CD14-positive monocyte (primary cell): Measurements from ENCODE around the gene FCSK. TPM values are rescaled to one million over a fixed set of nuclear protein-coding genes. Genes with fewer than 3 reads are reported as not detected.

Experiments used
- DNase-seq, 3 donors: peaks; one replicate each; pipeline ENCODE4 v3.0.0-alpha.2; 2011 to 2022
- H2AFZ ChIP-seq: 2 replicates; pipeline ENCODE4 v1.6.0; 2012; ENCODE audit warnings: mild to moderate bottlenecking, low read depth, low read length, inconsistent platforms; ENCODE audit not compliant: insufficient read depth, poor library complexity, severe bottlenecking
- H3K27ac ChIP-seq, 2 donors: 1 replicate in 1 of 2; 2 replicates in 1 of 2; pipeline ENCODE4 v1.5.1; 2012 to 2013; ENCODE audit warnings: low read length in 2 of 2, control low read depth in 1 of 2, inconsistent platforms in 1 of 2, low read depth in 1 of 2, mild to moderate bottlenecking in 1 of 2
- H3K27me3 ChIP-seq, 2 donors: one replicate each; pipeline versions ENCODE4 v1.6.0 to v1.6.1; 2011 to 2013; ENCODE audit warnings: low read length in 2 of 2; ENCODE audit not compliant: control insufficient read depth in 2 of 2, insufficient read depth in 2 of 2
- H3K36me3 ChIP-seq, 2 donors: replicated peaks in 1 of 2; 1 replicate in 1 of 2; 2 replicates in 1 of 2; pipeline versions ENCODE4 v1.5.1 to v1.6.1; 2012 to 2013; ENCODE audit warnings: low read length in 2 of 2, control low read depth in 1 of 2, inconsistent platforms in 1 of 2, mild to moderate bottlenecking in 1 of 2; ENCODE audit not compliant: insufficient read depth in 2 of 2, control insufficient read depth in 1 of 2
- H3K4me1 ChIP-seq, 2 donors: 1 replicate in 1 of 2; 2 replicates in 1 of 2; pipeline versions ENCODE4 v1.5.1 to v1.6.1; 2012 to 2013; ENCODE audit warnings: low read length in 2 of 2, control low read depth in 1 of 2, inconsistent platforms in 1 of 2, mild to moderate bottlenecking in 1 of 2, moderate library complexity in 1 of 2; ENCODE audit not compliant: insufficient read depth in 2 of 2, control insufficient read depth in 1 of 2
- H3K4me2 ChIP-seq: replicated peaks from 2 replicates; pipeline ENCODE3; 2012; ENCODE audit warnings: low read length, moderate library complexity, mild to moderate bottlenecking; ENCODE audit not compliant: poor library complexity, severe bottlenecking; ENCODE audit errors: extremely low read depth
- H3K4me3 ChIP-seq, 3 experiments: fragments of 200-600 bp in 1 of 3; sonication (generic) in 1 of 3; replicated peaks in 1 of 3; 1 replicate in 2 of 3; 2 replicates in 1 of 3; pipeline ENCODE4 v1.5.1; 2011 to 2013; ENCODE audit warnings: low read length in 3 of 3, mild to moderate bottlenecking in 3 of 3, control low read depth in 2 of 3, low read depth in 2 of 3, inconsistent platforms in 1 of 3, moderate library complexity in 1 of 3
- H3K79me2 ChIP-seq: 2 replicates; pipeline ENCODE4 v1.6.0; 2012; ENCODE audit warnings: mild to moderate bottlenecking, control low read depth, inconsistent platforms, low read length, moderate library complexity; ENCODE audit not compliant: insufficient read depth
- H3K9ac ChIP-seq: 2 replicates; pipeline ENCODE4 v1.6.0; 2017; ENCODE audit warnings: low read length, mild to moderate bottlenecking; ENCODE audit not compliant: insufficient read depth, poor library complexity, severe bottlenecking
- H3K9me3 ChIP-seq, 2 donors: replicated peaks in 1 of 2; 1 replicate in 1 of 2; 2 replicates in 1 of 2; pipeline versions ENCODE4 v1.5.1 to v1.6.1; 2012 to 2013; ENCODE audit warnings: low read length in 2 of 2, control low read depth in 1 of 2; ENCODE audit not compliant: control insufficient read depth in 1 of 2, insufficient read depth in 1 of 2
- H4K20me1 ChIP-seq: 2 replicates; pipeline ENCODE4 v1.6.0; 2012; ENCODE audit warnings: mild to moderate bottlenecking, low read length, control low read depth, moderate library complexity; ENCODE audit not compliant: insufficient read depth
- H3K27ac Mint-ChIP-seq, 7 donors: one replicate each; pipeline ENCODE4 v1.8.0; 2020; ENCODE audit warnings: mild to moderate bottlenecking in 7 of 7, mixed read lengths in 7 of 7, moderate library complexity in 6 of 7, inconsistent platforms in 2 of 7
- H3K27me3 Mint-ChIP-seq, 3 donors: one replicate each; pipeline ENCODE4 v1.8.0; 2021 to 2022; ENCODE audit warnings: low read depth in 3 of 3, mild to moderate bottlenecking in 3 of 3, mixed read lengths in 3 of 3, moderate library complexity in 3 of 3, inconsistent platforms in 1 of 3
- H3K36me3 Mint-ChIP-seq, 2 donors: one replicate each; pipeline ENCODE4 v1.8.0; 2020; ENCODE audit warnings: mixed read lengths in 2 of 2, inconsistent platforms in 1 of 2, mild to moderate bottlenecking in 1 of 2
- H3K4me1 Mint-ChIP-seq: one replicate; pipeline ENCODE4 v1.8.0; 2020; ENCODE audit warnings: mild to moderate bottlenecking, mixed read lengths
- H3K4me3 Mint-ChIP-seq, 2 donors: one replicate each; pipeline ENCODE4 v1.8.0; 2020; ENCODE audit warnings: mild to moderate bottlenecking in 2 of 2, mixed read lengths in 2 of 2, moderate library complexity in 1 of 2
- H3K9me3 Mint-ChIP-seq, 7 donors: one replicate each; pipeline ENCODE4 v1.8.0; 2020 to 2022; ENCODE audit warnings: mixed read lengths in 7 of 7, mild to moderate bottlenecking in 6 of 7, moderate library complexity in 6 of 7, inconsistent platforms in 2 of 7
- WGBS: methylation state at CpG from one replicate; pipeline ENCODE4 v1.1.5; 2013; ENCODE audit warnings: missing lambda C conversion rate; ENCODE audit not compliant: insufficient coverage; 5-methylcytosine and 5-hydroxymethylcytosine counted together
- intact Hi-C, 2 donors: fragments of 100-400 bp; cut with micrococcal nuclease; formaldehyde crosslinking; loops; one replicate each; pipeline versions ENCODE4 v1.15.0 to v1.15.1; 2023
- polyA plus RNA-seq, 3 donors: library from polyadenylated mRNA; depleted of rRNA in 1 of 3; unstranded in 2 of 3; stranded (reverse) in 1 of 3; fragments of 300-500 nt in 2 of 3; fragments of >200 nt in 1 of 3; fragmentation: Illumina TruSeq in 2 of 3; gene quantifications; 1 replicate in 2 of 3; 2 replicates in 1 of 3; pipeline ENCODE4 v1.2.3, GENCODE V29; 2012 to 2021
- TF ChIP-seq, protein P1 (sequence below): fragments of 200-600 bp; IDR thresholded peaks from one replicate; pipeline ENCODE4 v1.8.0; 2022; ENCODE audit warnings: antibody characterized with exemption, mild to moderate bottlenecking

Gene FCSK
- polyA plus RNA-seq, 3 donors: 4.2 to 19.0 (median 6.4) TPM

DNA sequence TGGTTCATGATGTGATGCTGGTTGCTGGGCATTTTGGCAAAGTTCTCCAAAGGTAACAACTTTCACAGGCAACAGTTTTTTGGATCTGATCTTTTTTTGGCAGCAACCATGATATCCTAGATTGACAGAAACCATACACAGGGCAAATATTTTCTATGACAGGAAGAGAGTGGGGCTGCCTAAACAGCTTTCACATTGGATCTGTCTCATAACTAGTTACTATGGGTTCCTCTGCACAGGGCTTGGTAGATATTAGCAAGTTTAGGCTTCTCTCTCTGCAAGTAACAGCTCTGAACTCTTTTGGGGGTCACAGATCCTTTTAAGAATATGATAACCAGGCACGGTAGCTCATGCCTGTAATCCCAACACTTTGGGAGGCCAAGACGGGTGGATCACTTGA lies 40.4 kb downstream of the FCSK start:
- 100% methylated on average over 1 of the region's 2 CpGs for WGBS
- Histone ChIP-seq H3K36me3 (peaks cover 75 to 92% of the 10 kb centered on the region in 2 donors), H3K4me2 (no peak overlapping the region), H3K27me3 (no peaks in the 10 kb centered on the region), H4K20me1 (no peaks in the 10 kb centered on the region), H3K79me2 (no peaks in the 10 kb centered on the region), H3K27ac (no peak overlapping the region), H3K9ac (no peak overlapping the region), H3K9me3 (no peaks in the 10 kb centered on the region), H3K4me3 (no peak overlapping the region), H2AFZ (no peak overlapping the region), H3K4me1 (no peaks in the 10 kb centered on the region)
- H3K36me3 Mint-ChIP-seq: peaks cover 66 to 93% of the 10 kb centered on the region in 2 donors
- no peak overlapping the region for H3K4me3 Mint-ChIP-seq
- H3K4me1 Mint-ChIP-seq: no peaks in the 10 kb centered on the region
- H3K27me3 Mint-ChIP-seq: no peaks in the 10 kb centered on the region
- intact Hi-C loops: no loop called here
- no peaks in the 10 kb centered on the region for H3K9me3 Mint-ChIP-seq
- H3K27ac Mint-ChIP-seq: no peak overlapping the region
- TF ChIP-seq, protein P1, sequence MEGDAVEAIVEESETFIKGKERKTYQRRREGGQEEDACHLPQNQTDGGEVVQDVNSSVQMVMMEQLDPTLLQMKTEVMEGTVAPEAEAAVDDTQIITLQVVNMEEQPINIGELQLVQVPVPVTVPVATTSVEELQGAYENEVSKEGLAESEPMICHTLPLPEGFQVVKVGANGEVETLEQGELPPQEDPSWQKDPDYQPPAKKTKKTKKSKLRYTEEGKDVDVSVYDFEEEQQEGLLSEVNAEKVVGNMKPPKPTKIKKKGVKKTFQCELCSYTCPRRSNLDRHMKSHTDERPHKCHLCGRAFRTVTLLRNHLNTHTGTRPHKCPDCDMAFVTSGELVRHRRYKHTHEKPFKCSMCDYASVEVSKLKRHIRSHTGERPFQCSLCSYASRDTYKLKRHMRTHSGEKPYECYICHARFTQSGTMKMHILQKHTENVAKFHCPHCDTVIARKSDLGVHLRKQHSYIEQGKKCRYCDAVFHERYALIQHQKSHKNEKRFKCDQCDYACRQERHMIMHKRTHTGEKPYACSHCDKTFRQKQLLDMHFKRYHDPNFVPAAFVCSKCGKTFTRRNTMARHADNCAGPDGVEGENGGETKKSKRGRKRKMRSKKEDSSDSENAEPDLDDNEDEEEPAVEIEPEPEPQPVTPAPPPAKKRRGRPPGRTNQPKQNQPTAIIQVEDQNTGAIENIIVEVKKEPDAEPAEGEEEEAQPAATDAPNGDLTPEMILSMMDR: no peak
- no peak for DNase-seq

DNA sequence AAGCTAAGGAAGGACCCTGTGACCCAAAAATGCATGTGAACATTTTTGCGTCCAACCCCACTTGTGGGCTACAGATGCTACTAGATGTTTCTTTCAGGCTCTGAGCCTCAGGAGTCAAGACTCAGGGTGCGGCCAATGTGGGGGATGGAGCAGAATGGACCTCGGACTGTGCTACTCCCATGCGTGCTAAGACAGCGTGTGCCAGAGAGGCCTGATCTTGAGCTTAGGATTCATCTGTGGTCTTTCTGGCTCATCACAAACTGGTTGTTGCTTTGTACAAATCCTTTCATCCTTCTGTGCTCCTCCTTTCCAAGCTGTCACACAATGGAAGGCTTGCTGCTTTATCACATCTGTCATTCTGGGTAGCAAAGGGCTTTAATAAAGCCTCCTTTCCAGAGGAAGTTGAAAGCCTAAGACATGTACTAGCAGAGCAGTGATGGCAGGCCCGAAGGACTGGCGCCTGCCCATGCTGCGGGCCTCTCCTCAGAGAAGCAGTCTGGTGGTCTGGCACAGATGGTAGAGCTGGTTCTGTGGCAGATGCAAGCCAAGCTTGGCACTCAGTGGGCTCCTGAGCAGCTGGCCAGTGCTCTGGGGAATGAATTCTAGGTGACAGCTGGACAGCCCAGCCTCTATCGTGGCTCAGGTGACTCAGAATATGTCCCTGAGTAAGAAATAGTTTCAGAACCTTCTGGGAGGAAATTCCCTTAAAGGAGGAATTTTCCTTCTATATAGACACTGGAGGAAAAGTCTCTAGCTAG lies 41.2 kb downstream of the FCSK start:
- Histone ChIP-seq H3K4me1 (no peaks in the 10 kb centered on the region), H3K27ac (no peak overlapping the region), H3K9ac (no peak overlapping the region), H3K4me2 (no peak overlapping the region), H3K27me3 (no peaks in the 10 kb centered on the region), H3K9me3 (no peaks in the 10 kb centered on the region), H3K79me2 (no peaks in the 10 kb centered on the region), H4K20me1 (no peaks in the 10 kb centered on the region), H3K4me3 (no peak overlapping the region), H2AFZ (no peak overlapping the region), H3K36me3 (peaks cover 69 to 91% of the 10 kb centered on the region in 2 donors)
- 98% methylated on average over 8 of the region's 9 CpGs for WGBS
- no peak overlapping the region for H3K4me3 Mint-ChIP-seq
- no peaks in the 10 kb centered on the region for H3K4me1 Mint-ChIP-seq
- intact Hi-C loops: no loop called here
- no peak overlapping the region for H3K27ac Mint-ChIP-seq
- H3K27me3 Mint-ChIP-seq: no peaks in the 10 kb centered on the region
- no peak for DNase-seq
- H3K9me3 Mint-ChIP-seq: no peaks in the 10 kb centered on the region
- peaks cover 64 to 92% of the 10 kb centered on the region in 2 donors for H3K36me3 Mint-ChIP-seq
- TF ChIP-seq, protein P1: no peak
